HepG2 (cell line): ENCODE data around the gene TBC1D22A. TPM values are rescaled to one million over a fixed set of nuclear protein-coding genes. Genes with fewer than 3 reads are reported as not detected.

Experiments used
- ATAC-seq: fragments of 200-7000 bp; cut with Tn5 transposase; 3 replicates; pipeline ENCODE4 v1.9.1; 2020; ENCODE audit warnings: mild to moderate bottlenecking, moderate library complexity
- BruUV-seq: library from RNA; stranded (reverse); fragments of 400-500 nt; replicated peaks from 2 replicates; lab custom pipeline; 2021; lab: Mats Ljungman, UMichigan
- CTCF ChIA-PET: fragments of 300-600 bp; formaldehyde crosslinking; extraction: SDS; loops from one replicate; lab custom pipeline; 2021; ENCODE audit warnings: low total read pairs, inconsistent platforms, low intra/inter-chr PET ratio; lab: Yijun Ruan, JAX
- POLR2A ChIA-PET: fragments of 350-600 bp; sonication (Branson Sonifier 250); formaldehyde crosslinking; loops from one replicate; lab custom pipeline; 2020; ENCODE audit warnings: antibody characterized with exemption, inconsistent platforms; lab: Yijun Ruan, JAX
- DNase-seq: peaks from one replicate; pipeline ENCODE4 v3.0.0-alpha.2; 2015; ENCODE audit warnings: low spot score
- FAIRE-seq: peaks from 3 replicates; lab custom pipeline; 2011; peaks lifted over from hg19 to GRCh38; lab: Jason Lieb, UNC
- H2AFZ ChIP-seq: one replicate; pipeline ENCODE4 v1.6.1; 2011; ENCODE audit warnings: low read length, inconsistent platforms
- H3K27ac ChIP-seq: fragments of 300-600 bp; 3 replicates; pipeline ENCODE4 v1.8.0; 2011; ENCODE audit warnings: mixed run types, mild to moderate bottlenecking, mixed read lengths, low read length, inconsistent platforms; ENCODE audit not compliant: insufficient read depth; ENCODE audit errors: extremely low read length
- H3K27me3 ChIP-seq, 2 experiments: fragments of 200-600 bp in 1 of 2; 2 replicates in 1 of 2; 3 replicates in 1 of 2; pipeline versions ENCODE4 v1.6.0 to v1.8.0; 2011; ENCODE audit warnings: low read length in 2 of 2, mild to moderate bottlenecking in 2 of 2, moderate library complexity in 2 of 2, inconsistent platforms in 1 of 2; ENCODE audit not compliant: insufficient read depth in 2 of 2, control insufficient read depth in 1 of 2
- H3K36me3 ChIP-seq, 2 experiments: fragments of 200-600 bp in 1 of 2; replicated peaks in 1 of 2; 2 replicates in 1 of 2; 3 replicates in 1 of 2; pipeline versions ENCODE4 v1.5.1 to v1.8.0; 2011; ENCODE audit warnings: low read length in 2 of 2, inconsistent platforms in 1 of 2; ENCODE audit not compliant: insufficient read depth in 2 of 2, control insufficient read depth in 1 of 2
- H3K4me1 ChIP-seq: 2 replicates; pipeline ENCODE4 v1.5.1; 2012; ENCODE audit warnings: low read length, inconsistent platforms; ENCODE audit not compliant: insufficient read depth
- H3K4me2 ChIP-seq: 2 replicates; pipeline ENCODE4 v1.6.0; 2011; ENCODE audit warnings: low read depth, low read length, inconsistent platforms
- H3K4me3 ChIP-seq, 3 experiments: fragments of 200-600 bp in 1 of 3; sonication (generic), shearing (Covaris generic) in 1 of 3; replicated peaks in 1 of 3; 2 replicates each; pipeline ENCODE4 v1.5.1; 2011 to 2016; ENCODE audit warnings: low read length in 3 of 3, inconsistent platforms in 2 of 3, low read depth in 2 of 3, mild to moderate bottlenecking in 2 of 3, control low read depth in 1 of 3, mixed read lengths in 1 of 3; ENCODE audit not compliant: insufficient read depth in 1 of 3
- H3K79me2 ChIP-seq: one replicate; pipeline ENCODE4 v1.6.1; 2011; ENCODE audit warnings: low read length, inconsistent platforms; ENCODE audit not compliant: insufficient read depth
- H3K9ac ChIP-seq: 2 replicates; pipeline ENCODE4 v1.6.0; 2011; ENCODE audit warnings: mild to moderate bottlenecking, low read depth, low read length, inconsistent platforms; ENCODE audit not compliant: insufficient read depth
- H3K9me3 ChIP-seq: 2 replicates; pipeline ENCODE4 v1.5.1; 2012; ENCODE audit warnings: mild to moderate bottlenecking, low read length
- H4K20me1 ChIP-seq: 2 replicates; pipeline ENCODE4 v1.6.0; 2011; ENCODE audit warnings: inconsistent platforms, mild to moderate bottlenecking, low read length, moderate library complexity; ENCODE audit not compliant: insufficient read depth
- HHEX ChIP-seq: IDR thresholded peaks from 2 replicates; pipeline ENCODE4 v1.6.1; 2016; ENCODE audit warnings: control low read depth
- KAT8 ChIP-seq: IDR thresholded peaks from 2 replicates; pipeline ENCODE4 v1.6.1; 2016; ENCODE audit warnings: missing genetic modification reagents, missing compliant biosample characterization
- NPAS2 ChIP-seq: sonication (generic); formaldehyde crosslinking; IDR thresholded peaks from 2 replicates; pipeline ENCODE4 v1.8.0; 2022; ENCODE audit warnings: mild to moderate bottlenecking, missing genetic modification reagents, borderline replicate concordance
- PRMT3 ChIP-seq: sonication (generic); formaldehyde crosslinking; IDR thresholded peaks from 2 replicates; pipeline ENCODE4 v1.8.1; 2022; ENCODE audit warnings: low read depth, mild to moderate bottlenecking, moderate library complexity, missing genetic modification reagents, borderline replicate concordance
- RARG ChIP-seq: sonication (generic); formaldehyde crosslinking; IDR thresholded peaks from 2 replicates; pipeline ENCODE4 v1.4.0; 2020; ENCODE audit warnings: low read depth, mild to moderate bottlenecking, missing genetic modification reagents
- SMAD3 ChIP-seq: sonication (generic); formaldehyde crosslinking; IDR thresholded peaks from 2 replicates; pipeline ENCODE4 v1.4.0; 2020; ENCODE audit warnings: missing genetic modification reagents
- SP5 ChIP-seq: IDR thresholded peaks from 2 replicates; pipeline ENCODE4 v1.6.1; 2016; ENCODE audit warnings: low read depth, borderline replicate concordance
- THYN1 ChIP-seq: sonication (generic); formaldehyde crosslinking; IDR thresholded peaks from 2 replicates; pipeline ENCODE4 v1.8.1; 2023; ENCODE audit warnings: low read depth, mild to moderate bottlenecking, moderate library complexity, missing genetic modification reagents, borderline replicate concordance
- YEATS2 ChIP-seq: sonication (generic); formaldehyde crosslinking; IDR thresholded peaks from 2 replicates; pipeline ENCODE4 v1.4.0; 2020; ENCODE audit warnings: missing genetic modification reagents, borderline replicate concordance
- ZBTB7A ChIP-seq: sonication (generic); formaldehyde crosslinking; IDR thresholded peaks from 2 replicates; pipeline ENCODE4 v1.8.0; 2022; ENCODE audit warnings: mild to moderate bottlenecking, missing genetic modification reagents
- ZBTB7B ChIP-seq: sonication (generic); formaldehyde crosslinking; IDR thresholded peaks from 2 replicates; pipeline ENCODE4 v1.4.0; 2020; ENCODE audit warnings: missing genetic modification reagents
- ZNF136 ChIP-seq: sonication (generic); formaldehyde crosslinking; IDR thresholded peaks from 2 replicates; pipeline ENCODE4 v1.8.1; 2022; ENCODE audit warnings: low read depth, mild to moderate bottlenecking, moderate library complexity, missing genetic modification reagents
- ZNF672 ChIP-seq: sonication (generic); formaldehyde crosslinking; IDR thresholded peaks from 2 replicates; pipeline ENCODE4 v1.8.1; 2022; ENCODE audit warnings: missing genetic modification reagents
- ZSCAN20 ChIP-seq: sonication (generic); formaldehyde crosslinking; IDR thresholded peaks from 2 replicates; pipeline ENCODE4 v1.4.0; 2020; ENCODE audit warnings: missing genetic modification reagents, mild to moderate bottlenecking, borderline replicate concordance
- WGBS: methylation state at CpG from one replicate; pipeline ENCODE4 v1.1.6; 2017; ENCODE audit warnings: low lambda C conversion rate; 5-methylcytosine and 5-hydroxymethylcytosine counted together
- in situ Hi-C: cut with HindIII; loops from 2 replicates; pipeline ENCODE4 v1.10.0; 2017; ENCODE audit warnings: low pct_unique_long_range_greater_than_20kb; ENCODE audit not compliant: extremely low pct_ligation_motif_present
- intact Hi-C: fragments of 100-400 bp; cut with micrococcal nuclease; formaldehyde crosslinking; loops from one replicate; pipeline ENCODE4 v1.10.0; 2022; ENCODE audit not compliant: unreplicated experiment
- polyA plus RNA-seq, 8 experiments: library from polyadenylated mRNA; depleted of rRNA in 3 of 8; stranded (reverse) in 7 of 8; unstranded in 1 of 8; fragments of >200 nt; fragmentation: Illumina TruSeq in 4 of 8; extraction: Trizol in 4 of 8; gene quantifications; 2 replicates each; pipeline versions ENCODE4 v1.2.1 to v1.2.3, GENCODE V29; 2011 to 2016; ENCODE audit warnings: low read depth in 4 of 8, missing spikeins in 1 of 8, mixed read lengths in 1 of 8; ENCODE audit not compliant: insufficient read depth in 1 of 8
- total RNA-seq, 5 experiments: library from RNA; depleted of rRNA; stranded (reverse); fragments of >200 nt; fragmentation: Illumina TruSeq; extraction: Trizol; gene quantifications; 2 replicates each; pipeline ENCODE4 v1.2.3, GENCODE V29; 2016; ENCODE audit warnings: low read depth in 1 of 5
- TF ChIP-seq, protein P1 (sequence below): sonication (generic); formaldehyde crosslinking; IDR thresholded peaks from 2 replicates; pipeline ENCODE4 v1.5.0; 2020; ENCODE audit warnings: mild to moderate bottlenecking, missing genetic modification reagents, borderline replicate concordance
- TF ChIP-seq, protein P2 (sequence below): sonication (generic); formaldehyde crosslinking; IDR thresholded peaks from 2 replicates; pipeline ENCODE4 v1.5.0; 2020; ENCODE audit warnings: missing genetic modification reagents

TBC1D22A gene
- total and polyA plus RNA-seq, 2 of the 13 experiments (the other 11 are each of a cell fraction or from before 2014, with no cell fraction given) = 17.3 to 18.0 TPM

DNA sequence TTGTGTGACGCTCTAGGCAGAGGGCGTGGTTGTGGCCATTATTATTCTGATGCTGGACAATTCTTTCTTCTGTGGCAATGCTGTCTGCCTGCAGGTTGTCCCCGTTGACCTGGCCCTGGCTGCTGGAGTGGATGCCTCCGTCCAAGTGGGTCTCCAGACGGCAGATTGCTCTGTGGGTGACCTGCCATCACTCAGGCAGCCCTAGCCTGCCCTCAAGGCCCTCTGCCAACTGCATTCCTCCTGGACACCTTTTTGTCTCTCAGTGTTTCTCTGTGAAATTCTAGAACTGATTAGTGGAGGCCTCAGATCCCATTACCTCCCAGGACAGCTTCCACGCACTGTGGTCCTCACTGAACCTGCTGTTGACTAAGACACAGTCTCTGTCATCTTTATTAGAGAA, 86.7 kb downstream of the TBC1D22A start (continued):
- TF ChIP-seq, protein P1, sequence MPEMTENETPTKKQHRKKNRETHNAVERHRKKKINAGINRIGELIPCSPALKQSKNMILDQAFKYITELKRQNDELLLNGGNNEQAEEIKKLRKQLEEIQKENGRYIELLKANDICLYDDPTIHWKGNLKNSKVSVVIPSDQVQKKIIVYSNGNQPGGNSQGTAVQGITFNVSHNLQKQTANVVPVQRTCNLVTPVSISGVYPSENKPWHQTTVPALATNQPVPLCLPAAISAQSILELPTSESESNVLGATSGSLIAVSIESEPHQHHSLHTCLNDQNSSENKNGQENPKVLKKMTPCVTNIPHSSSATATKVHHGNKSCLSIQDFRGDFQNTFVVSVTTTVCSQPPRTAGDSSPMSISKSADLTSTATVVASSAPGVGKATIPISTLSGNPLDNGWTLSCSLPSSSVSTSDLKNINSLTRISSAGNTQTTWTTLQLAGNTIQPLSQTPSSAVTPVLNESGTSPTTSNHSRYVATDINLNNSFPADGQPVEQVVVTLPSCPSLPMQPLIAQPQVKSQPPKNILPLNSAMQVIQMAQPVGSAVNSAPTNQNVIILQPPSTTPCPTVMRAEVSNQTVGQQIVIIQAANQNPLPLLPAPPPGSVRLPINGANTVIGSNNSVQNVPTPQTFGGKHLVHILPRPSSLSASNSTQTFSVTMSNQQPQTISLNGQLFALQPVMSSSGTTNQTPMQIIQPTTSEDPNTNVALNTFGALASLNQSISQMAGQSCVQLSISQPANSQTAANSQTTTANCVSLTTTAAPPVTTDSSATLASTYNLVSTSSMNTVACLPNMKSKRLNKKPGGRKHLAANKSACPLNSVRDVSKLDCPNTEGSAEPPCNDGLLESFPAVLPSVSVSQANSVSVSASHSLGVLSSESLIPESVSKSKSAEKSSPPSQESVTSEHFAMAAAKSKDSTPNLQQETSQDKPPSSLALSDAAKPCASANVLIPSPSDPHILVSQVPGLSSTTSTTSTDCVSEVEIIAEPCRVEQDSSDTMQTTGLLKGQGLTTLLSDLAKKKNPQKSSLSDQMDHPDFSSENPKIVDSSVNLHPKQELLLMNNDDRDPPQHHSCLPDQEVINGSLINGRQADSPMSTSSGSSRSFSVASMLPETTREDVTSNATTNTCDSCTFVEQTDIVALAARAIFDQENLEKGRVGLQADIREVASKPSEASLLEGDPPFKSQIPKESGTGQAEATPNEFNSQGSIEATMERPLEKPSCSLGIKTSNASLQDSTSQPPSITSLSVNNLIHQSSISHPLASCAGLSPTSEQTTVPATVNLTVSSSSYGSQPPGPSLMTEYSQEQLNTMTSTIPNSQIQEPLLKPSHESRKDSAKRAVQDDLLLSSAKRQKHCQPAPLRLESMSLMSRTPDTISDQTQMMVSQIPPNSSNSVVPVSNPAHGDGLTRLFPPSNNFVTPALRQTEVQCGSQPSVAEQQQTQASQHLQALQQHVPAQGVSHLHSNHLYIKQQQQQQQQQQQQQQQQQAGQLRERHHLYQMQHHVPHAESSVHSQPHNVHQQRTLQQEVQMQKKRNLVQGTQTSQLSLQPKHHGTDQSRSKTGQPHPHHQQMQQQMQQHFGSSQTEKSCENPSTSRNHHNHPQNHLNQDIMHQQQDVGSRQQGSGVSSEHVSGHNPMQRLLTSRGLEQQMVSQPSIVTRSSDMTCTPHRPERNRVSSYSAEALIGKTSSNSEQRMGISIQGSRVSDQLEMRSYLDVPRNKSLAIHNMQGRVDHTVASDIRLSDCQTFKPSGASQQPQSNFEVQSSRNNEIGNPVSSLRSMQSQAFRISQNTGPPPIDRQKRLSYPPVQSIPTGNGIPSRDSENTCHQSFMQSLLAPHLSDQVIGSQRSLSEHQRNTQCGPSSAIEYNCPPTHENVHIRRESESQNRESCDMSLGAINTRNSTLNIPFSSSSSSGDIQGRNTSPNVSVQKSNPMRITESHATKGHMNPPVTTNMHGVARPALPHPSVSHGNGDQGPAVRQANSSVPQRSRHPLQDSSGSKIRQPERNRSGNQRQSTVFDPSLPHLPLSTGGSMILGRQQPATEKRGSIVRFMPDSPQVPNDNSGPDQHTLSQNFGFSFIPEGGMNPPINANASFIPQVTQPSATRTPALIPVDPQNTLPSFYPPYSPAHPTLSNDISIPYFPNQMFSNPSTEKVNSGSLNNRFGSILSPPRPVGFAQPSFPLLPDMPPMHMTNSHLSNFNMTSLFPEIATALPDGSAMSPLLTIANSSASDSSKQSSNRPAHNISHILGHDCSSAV (CRISPR knock-in tag) = no peak
- no peak for TF ChIP-seq KAT8 (CRISPR knock-in tag)
- TF ChIP-seq HHEX (CRISPR knock-in tag) = no peak

DNA sequence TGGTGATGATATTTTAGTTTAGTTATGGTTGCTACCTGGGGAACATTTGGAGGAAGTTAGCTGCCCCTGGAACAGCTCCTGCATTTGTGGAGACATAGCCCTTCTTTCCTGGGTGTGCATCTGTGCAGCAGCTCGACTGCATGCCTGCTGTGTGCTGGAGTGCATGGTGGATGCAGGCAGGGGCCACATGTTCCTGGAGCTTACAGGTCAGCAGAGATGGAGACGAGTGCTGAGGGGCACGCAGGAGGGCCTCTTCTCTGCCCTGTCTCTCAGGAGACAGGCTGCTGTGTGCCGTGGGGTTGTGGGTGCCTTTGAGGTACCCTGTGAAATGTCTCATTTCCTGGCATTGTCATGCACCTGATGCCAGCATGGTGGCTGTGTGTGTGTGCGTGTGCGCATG, 87.5 kb downstream of the TBC1D22A start:
- in situ Hi-C loops = no loop called here
- Histone ChIP-seq H3K4me2 (no peak overlapping the region), H3K9me3 (no peaks in the 10 kb centered on the region), H3K27me3 (no peaks in the 10 kb centered on the region), H3K4me1 (no peaks in the 10 kb centered on the region), H4K20me1 (no peaks in the 10 kb centered on the region; the same call in 1 of the 2 replicates), H3K36me3 (peaks cover 4 to 21% of the 10 kb centered on the region in 2 experiments; a peak in 3 of 5 replicates), H3K27ac (no peak overlapping the region), H3K9ac (no peak overlapping the region), H3K79me2 (peaks cover 4% of the 10 kb centered on the region), H3K4me3 (no peak overlapping the region), H2AFZ (no peak overlapping the region)
- intact Hi-C loops = no loop called here
- no peak for FAIRE-seq
- ChIA-PET CTCF (no interaction called here), POLR2A (no interaction called here)
- 99% methylated on average over 4 of the region's 6 CpGs for WGBS
- DNase-seq = no peak
- BruUV-seq = no TSS peak
- no peak for ATAC-seq
- TF ChIP-seq ZSCAN20 (no peak), NPAS2 (CRISPR knock-in tag) (no peak), SMAD3 (no peak), ZNF136 (no peak), PRMT3 (CRISPR knock-in tag) (no peak), ZBTB7B (CRISPR knock-in tag) (no peak), RARG (CRISPR knock-in tag) (no peak), THYN1 (CRISPR knock-in tag) (no peak), YEATS2 (CRISPR knock-in tag) (no peak), ZBTB7A (CRISPR knock-in tag) (no peak), SP5 (CRISPR knock-in tag) (no peak), ZNF672 (no peak)
- TF ChIP-seq, protein P2, sequence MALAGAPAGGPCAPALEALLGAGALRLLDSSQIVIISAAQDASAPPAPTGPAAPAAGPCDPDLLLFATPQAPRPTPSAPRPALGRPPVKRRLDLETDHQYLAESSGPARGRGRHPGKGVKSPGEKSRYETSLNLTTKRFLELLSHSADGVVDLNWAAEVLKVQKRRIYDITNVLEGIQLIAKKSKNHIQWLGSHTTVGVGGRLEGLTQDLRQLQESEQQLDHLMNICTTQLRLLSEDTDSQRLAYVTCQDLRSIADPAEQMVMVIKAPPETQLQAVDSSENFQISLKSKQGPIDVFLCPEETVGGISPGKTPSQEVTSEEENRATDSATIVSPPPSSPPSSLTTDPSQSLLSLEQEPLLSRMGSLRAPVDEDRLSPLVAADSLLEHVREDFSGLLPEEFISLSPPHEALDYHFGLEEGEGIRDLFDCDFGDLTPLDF (CRISPR knock-in tag) = no peak
